GM04503 (cell line): ENCODE data around the gene PRR20E.
"Not testable (repeated sequence)": the region's sequence is repeated elsewhere in the genome, so short reads cannot be mapped to it uniquely, and the experiment has no call there.

ENCODE experiments used
- DNase-seq: peaks from one replicate; pipeline ENCODE4 v3.0.0-alpha.2; 2012; ENCODE audit warnings: low read depth

The PRR20E gene

GRCh38 chr13:57166897-57167296 is at the start of gene PRR20E:
PRR20E (plus strand) TSS chr13:57167197; CDS start chr13:57167584, 387 bp downstream.
- DNase-seq: not testable (repeated sequence)

GRCh38 chr13:57123681-57124080 is 43.3 kb upstream of the PRR20E start:
- no peak for DNase-seq

- no peak for DNase-seq
Observed at GRCh38 chr13:57128909-57129308, 38.1 kb upstream of the PRR20E start.

- no peak for DNase-seq
Observed at GRCh38 chr13:57136093-57136492, 30.9 kb upstream of the PRR20E start.

- no peak for DNase-seq
Observed at GRCh38 chr13:57137585-57137984, 29.4 kb upstream of the PRR20E start.

- DNase-seq: no peak
Observed at GRCh38 chr13:57138988-57139387, 28.0 kb upstream of the PRR20E start.

- not testable (repeated sequence) for DNase-seq
Observed at GRCh38 chr13:57139781-57140180, 27.2 kb upstream of the PRR20E start.

GRCh38 chr13:57140235-57140968 is 26.6 kb upstream of the PRR20E start, which contains the start of gene PRR20A:
PRR20A (plus strand) TSS chr13:57140918; CDS start chr13:57141305, 387 bp downstream.
- not testable (repeated sequence) for DNase-seq

GRCh38 chr13:57147188-57147587 is 19.8 kb upstream of the PRR20E start, which contains the start of gene PRR20B:
PRR20B (plus strand) TSS chr13:57147488; CDS start chr13:57147875, 387 bp downstream.
- not testable (repeated sequence) for DNase-seq

- DNase-seq: not testable (repeated sequence)
Observed at GRCh38 chr13:57148106-57148505, 18.9 kb upstream of the PRR20E start.

GRCh38 chr13:57153761-57154160 is 13.2 kb upstream of the PRR20E start, which contains the start of gene PRR20C:
PRR20C (plus strand) TSS chr13:57154061; CDS start chr13:57154448, 387 bp downstream.
- not testable (repeated sequence) for DNase-seq

- not testable (repeated sequence) for DNase-seq
Observed at GRCh38 chr13:57160332-57160731, 6.7 kb upstream of the PRR20E start, which contains the start of gene PRR20D. PRR20D (plus strand) TSS chr13:57160632; CDS start chr13:57161019, 387 bp downstream.

GRCh38 chr13:57191667-57192066 is 24.7 kb downstream of the PRR20E start:
- DNase-seq: no peak

- DNase-seq: no peak
Observed at GRCh38 chr13:57212989-57213388, 46.0 kb downstream of the PRR20E start.
